ENCODE results near the gene P3H4.
A peak's percentile ranks its signal among the peaks of the same experiment; 100 is the strongest.

- TF ChIP-seq POLR2AphosphoS5 (IDR thresholded peaks at IDR 0.05) (peak in 1 of 2 donors; percentile 40), CTCF (IDR thresholded peaks at IDR 0.05) (no peak), EP300 (IDR thresholded peaks at IDR 0.05) (no peak), POLR2A (IDR thresholded peaks at IDR 0.05) (no peak)
These were observed 25.9 kb downstream of the P3H4 start for GRCh38 chr17:41785859-41786226.

All from upper lobe of left lung (tissue), 4 donors.